Right atrium auricular region (tissue), 2 donors: ENCODE data around the gene SLCO2A1. TPM values are rescaled to one million over a fixed set of nuclear protein-coding genes. Genes with fewer than 3 reads are reported as not detected.

Experiments
- DNase-seq: peaks from one replicate; pipeline ENCODE4 v3.0.0-alpha.2; 2019; ENCODE audit warnings: low spot score
- H3K27ac ChIP-seq, 2 donors: fragments of 200-600 bp; sonication (generic); 1 replicate in 1 of 2; 2 replicates in 1 of 2; pipeline ENCODE4 v1.5.1; 2016 to 2019
- H3K27me3 ChIP-seq, 2 donors: fragments of 200-600 bp; sonication (generic); one replicate each; pipeline versions ENCODE4 v1.5.1 to v1.6.0; 2017 to 2019
- H3K36me3 ChIP-seq: fragments of 200-600 bp; sonication (generic); one replicate; pipeline ENCODE4 v1.5.1; 2016
- H3K4me1 ChIP-seq, 2 donors: fragments of 200-600 bp; sonication (generic); one replicate each; pipeline versions ENCODE4 v1.5.1 to v1.6.0; 2017 to 2019
- H3K4me3 ChIP-seq, 2 donors: fragments of 200-600 bp; sonication (generic); 1 replicate in 1 of 2; 2 replicates in 1 of 2; pipeline ENCODE4 v1.5.1; 2017 to 2019; ENCODE audit warnings: mild to moderate bottlenecking in 1 of 2, moderate library complexity in 1 of 2
- H3K9me3 ChIP-seq, 2 donors: fragments of 200-600 bp; sonication (generic); one replicate each; pipeline ENCODE4 v1.5.1; 2019
- CTCF ChIP-seq, 2 donors: fragments of 200-600 bp; sonication (generic); IDR thresholded peaks; one replicate each; pipeline ENCODE4 v1.5.1; 2019; ENCODE audit warnings: antibody characterized with exemption in 2 of 2
- total RNA-seq, 2 donors: library from RNA; depleted of rRNA; stranded (reverse); fragments of >200 nt; gene quantifications; one replicate each; pipeline ENCODE4 v1.1.0, GENCODE V29; 2016

The SLCO2A1 gene
- total RNA-seq, 2 donors from 2014 or later = 15.1 to 36.4 TPM

- no peaks in the 10 kb centered on the region for H3K4me1 ChIP-seq
- TF ChIP-seq CTCF (IDR thresholded peaks at IDR 0.05) = no peak
- no peaks in the 10 kb centered on the region for H3K36me3 ChIP-seq
- no peaks in the 10 kb centered on the region for H3K27me3 ChIP-seq
- H3K4me3 ChIP-seq = no peak overlapping the region
- DNase-seq = peak; percentile 30
- peaks cover 0 to 7% of the 10 kb centered on the region in 2 donors for H3K9me3 ChIP-seq
- no peak overlapping the region for H3K27ac ChIP-seq
Measured at GRCh38 chr3:133999891-134000685, 29.6 kb downstream of the SLCO2A1 start.

- no peaks in the 10 kb centered on the region for H3K36me3 ChIP-seq
- TF ChIP-seq CTCF (IDR thresholded peaks at IDR 0.05) = no peak
- H3K27me3 ChIP-seq = no peaks in the 10 kb centered on the region
- H3K9me3 ChIP-seq = no peaks in the 10 kb centered on the region
- H3K4me1 ChIP-seq = no peaks in the 10 kb centered on the region
- peak; percentile 40 for DNase-seq
- no peak overlapping the region for H3K4me3 ChIP-seq
- H3K27ac ChIP-seq = no peak overlapping the region
Measured at GRCh38 chr3:133998691-133999241, 31.0 kb downstream of the SLCO2A1 start.

GRCh38 chr3:133997871-133998635, 31.7 kb downstream of the SLCO2A1 start:
- H3K27ac ChIP-seq = no peak overlapping the region
- DNase-seq = peak; percentile 28
- TF ChIP-seq CTCF (IDR thresholded peaks at IDR 0.05) = no peak
- no peaks in the 10 kb centered on the region for H3K9me3 ChIP-seq
- H3K4me3 ChIP-seq = no peak overlapping the region
- no peaks in the 10 kb centered on the region for H3K36me3 ChIP-seq
- no peaks in the 10 kb centered on the region for H3K4me1 ChIP-seq
- H3K27me3 ChIP-seq = no peaks in the 10 kb centered on the region

GRCh38 chr3:133996996-133997395, 32.7 kb downstream of the SLCO2A1 start:
- H3K27me3 ChIP-seq = no peaks in the 10 kb centered on the region
- H3K4me3 ChIP-seq = no peak overlapping the region
- H3K27ac ChIP-seq = no peak overlapping the region
- no peaks in the 10 kb centered on the region for H3K36me3 ChIP-seq
- peak; percentile 32 for DNase-seq
- no peak for TF ChIP-seq CTCF (IDR thresholded peaks at IDR 0.05)
- no peaks in the 10 kb centered on the region for H3K9me3 ChIP-seq
- peaks cover 0 to 9% of the 10 kb centered on the region in 2 donors for H3K4me1 ChIP-seq

GRCh38 chr3:133996251-133996661, 33.5 kb downstream of the SLCO2A1 start:
- H3K4me3 ChIP-seq = no peak overlapping the region
- H3K27me3 ChIP-seq = no peaks in the 10 kb centered on the region
- DNase-seq = peak; percentile 55
- peaks cover 0 to 16% of the 10 kb centered on the region in 2 donors for H3K4me1 ChIP-seq
- H3K36me3 ChIP-seq = no peaks in the 10 kb centered on the region
- H3K9me3 ChIP-seq = no peaks in the 10 kb centered on the region
- no peak for TF ChIP-seq CTCF (IDR thresholded peaks at IDR 0.05)
- no peak overlapping the region for H3K27ac ChIP-seq
